Panc1 (cell line): ENCODE data around the gene OR2A1.
"Not testable (repeated sequence)": the region's sequence is repeated elsewhere in the genome, so short reads cannot be mapped to it uniquely, and the experiment has no call there.

ENCODE experiments used
- CTCF ChIP-seq: fragments of 450-650 bp; IDR thresholded peaks from 2 replicates; pipeline ENCODE4 v1.5.1; 2017; ENCODE audit warnings: mild to moderate bottlenecking
- POLR2AphosphoS5 ChIP-seq: IDR thresholded peaks from 2 replicates; pipeline ENCODE4 v1.6.1; 2012; ENCODE audit warnings: mild to moderate bottlenecking, low read depth, low read length, moderate library complexity
- REST ChIP-seq, 2 experiments: IDR thresholded peaks; 2 replicates each; pipeline ENCODE4 v1.6.1; 2011 to 2012; ENCODE audit warnings: low read depth in 2 of 2, control low read depth in 1 of 2, low read length in 1 of 2, mild to moderate bottlenecking in 1 of 2, moderate library complexity in 1 of 2; ENCODE audit not compliant: insufficient read depth in 1 of 2
- SIN3A ChIP-seq: IDR thresholded peaks from 2 replicates; pipeline ENCODE4 v1.6.1; 2012; ENCODE audit warnings: low read depth, mild to moderate bottlenecking, low read length, moderate library complexity, borderline replicate concordance; ENCODE audit not compliant: insufficient read depth
- TCF7L2 ChIP-seq: IDR thresholded peaks from 2 replicates; pipeline ENCODE4 v1.6.1; 2011; ENCODE audit warnings: mild to moderate bottlenecking, low read depth, low read length, inconsistent platforms

GRCh38 chr7:144331221-144331995 lies 19.2 kb downstream of the OR2A1 start:
- TF ChIP-seq CTCF: peak; percentile 15; the same call in 1 of the 2 replicates
- not testable (repeated sequence) for TF ChIP-seq POLR2AphosphoS5; REST (IDR thresholded peaks at IDR 0.05; ENCODE audit: insufficient read depth in 1 of 2, low read depth in 2 of 2, low read length in 1 of 2); SIN3A; TCF7L2
